H9 (cell line): ENCODE data around the gene MEIS2. TPM values are rescaled to one million over a fixed set of nuclear protein-coding genes. Genes with fewer than 3 reads are reported as not detected.

ENCODE experiments used
- DNase-seq: peaks from one replicate; pipeline ENCODE4 v3.0.0-alpha.2; 2017
- H2AFZ ChIP-seq: one replicate; pipeline ENCODE4 v1.6.1; 2013; ENCODE audit warnings: mild to moderate bottlenecking, low read length, control low read depth, moderate library complexity
- H2AK5ac ChIP-seq: 2 replicates; pipeline ENCODE4 v1.6.1; 2013; ENCODE audit warnings: low read length, control low read depth, mixed read lengths; ENCODE audit not compliant: insufficient read length
- H2BK120ac ChIP-seq: one replicate; pipeline ENCODE4 v1.6.1; 2013; ENCODE audit warnings: low read depth, mild to moderate bottlenecking, low read length, control low read depth, inconsistent platforms; ENCODE audit not compliant: poor library complexity, severe bottlenecking
- H2BK12ac ChIP-seq: 2 replicates; pipeline ENCODE4 v1.6.1; 2013; ENCODE audit warnings: low read length, control low read depth, mixed read lengths, low read depth; ENCODE audit not compliant: insufficient read length
- H2BK15ac ChIP-seq: 2 replicates; pipeline ENCODE4 v1.6.1; 2013; ENCODE audit warnings: low read depth, low read length, control low read depth
- H2BK20ac ChIP-seq: one replicate; pipeline ENCODE4 v1.6.1; 2013; ENCODE audit warnings: low read depth, mild to moderate bottlenecking, low read length, control low read depth, inconsistent platforms; ENCODE audit not compliant: poor library complexity, severe bottlenecking
- H2BK5ac ChIP-seq: 2 replicates; pipeline ENCODE4 v1.6.1; 2013; ENCODE audit warnings: low read length, control low read depth, mixed read lengths; ENCODE audit not compliant: insufficient read length
- H3K14ac ChIP-seq: 2 replicates; pipeline ENCODE4 v1.6.1; 2013; ENCODE audit warnings: low read length, control low read depth; ENCODE audit not compliant: insufficient read depth
- H3K18ac ChIP-seq: 2 replicates; pipeline ENCODE4 v1.6.1; 2013; ENCODE audit warnings: low read depth, mild to moderate bottlenecking, mixed read lengths, low read length, control low read depth; ENCODE audit not compliant: insufficient read length
- H3K23ac ChIP-seq: 2 replicates; pipeline ENCODE4 v1.6.1; 2013; ENCODE audit warnings: low read length, control low read depth, mixed read lengths, low read depth; ENCODE audit not compliant: insufficient read length
- H3K23me2 ChIP-seq: 2 replicates; pipeline ENCODE4 v1.6.1; 2013; ENCODE audit warnings: low read depth, mild to moderate bottlenecking, mixed read lengths, low read length, control low read depth; ENCODE audit not compliant: insufficient read length, poor library complexity, severe bottlenecking
- H3K27ac ChIP-seq: 2 replicates; pipeline ENCODE4 v1.5.1; 2013; ENCODE audit warnings: low read length, control low read depth, mixed read lengths, low read depth; ENCODE audit not compliant: insufficient read length
- H3K27me3 ChIP-seq: 2 replicates; pipeline ENCODE4 v1.6.1; 2013; ENCODE audit warnings: low read length, control low read depth, inconsistent platforms; ENCODE audit not compliant: insufficient read depth
- H3K4ac ChIP-seq: 2 replicates; pipeline ENCODE4 v1.6.1; 2013; ENCODE audit warnings: low read depth, mild to moderate bottlenecking, control low read depth, inconsistent platforms, low read length, moderate library complexity
- H3K4me1 ChIP-seq: 2 replicates; pipeline ENCODE4 v1.6.1; 2013; ENCODE audit warnings: low read length, control low read depth, inconsistent platforms; ENCODE audit not compliant: insufficient read depth
- H3K4me2 ChIP-seq: 2 replicates; pipeline ENCODE4 v1.6.1; 2013; ENCODE audit warnings: low read length, control low read depth, mixed read lengths; ENCODE audit not compliant: insufficient read length, insufficient read depth
- H3K56ac ChIP-seq: 2 replicates; pipeline ENCODE4 v1.6.1; 2013; ENCODE audit warnings: low read depth, mild to moderate bottlenecking, mixed read lengths, low read length, control low read depth; ENCODE audit not compliant: insufficient read length
- H3K79me1 ChIP-seq: 2 replicates; pipeline ENCODE4 v1.6.1; 2013; ENCODE audit warnings: low read depth, mild to moderate bottlenecking, moderate library complexity, low read length, control low read depth, inconsistent platforms; ENCODE audit not compliant: insufficient read depth, poor library complexity, severe bottlenecking
- H3K79me2 ChIP-seq: 2 replicates; pipeline ENCODE4 v1.6.1; 2013; ENCODE audit warnings: low read length, control low read depth, inconsistent platforms; ENCODE audit not compliant: insufficient read depth
- H3K9ac ChIP-seq: 2 replicates; pipeline ENCODE4 v1.6.1; 2013; ENCODE audit warnings: low read length, control low read depth, mixed read lengths; ENCODE audit not compliant: insufficient read length; ENCODE audit errors: extremely low read depth
- H3K9me3 ChIP-seq: one replicate; pipeline ENCODE4 v1.6.1; 2013; ENCODE audit warnings: low read depth, low read length, inconsistent platforms; ENCODE audit not compliant: control insufficient read depth
- H3T11ph ChIP-seq: one replicate; pipeline ENCODE4 v1.6.1; 2013; ENCODE audit warnings: mild to moderate bottlenecking, low read length, control low read depth, inconsistent platforms
- H4K20me1 ChIP-seq: one replicate; pipeline ENCODE4 v1.6.1; 2013; ENCODE audit not compliant: control insufficient read depth, insufficient read length, insufficient read depth
- H4K5ac ChIP-seq: 2 replicates; pipeline ENCODE4 v1.6.1; 2013; ENCODE audit warnings: low read depth, mild to moderate bottlenecking, mixed read lengths, low read length, control low read depth; ENCODE audit not compliant: insufficient read length
- H4K8ac ChIP-seq: replicated peaks from 2 replicates; pipeline ENCODE4 v1.6.1; 2013; ENCODE audit warnings: low read length, control low read depth, mixed read lengths, low read depth; ENCODE audit not compliant: insufficient read length
- H4K91ac ChIP-seq: 2 replicates; pipeline ENCODE4 v1.6.1; 2013; ENCODE audit warnings: low read depth, mild to moderate bottlenecking, moderate library complexity, mixed read lengths, low read length, control low read depth; ENCODE audit not compliant: insufficient read length
- H3K27ac Mint-ChIP-seq, 3 experiments: 2 replicates in 2 of 3; 3 replicates in 1 of 3; pipeline ENCODE4 v1.8.0; 2020 to 2021; ENCODE audit warnings: mixed read lengths in 3 of 3, mild to moderate bottlenecking in 1 of 3, moderate library complexity in 1 of 3
- H3K27me3 Mint-ChIP-seq: 2 replicates; pipeline ENCODE4 v1.8.0; 2021; ENCODE audit warnings: low read depth, mild to moderate bottlenecking, moderate library complexity, mixed read lengths
- H3K36me3 Mint-ChIP-seq, 3 experiments: 2 replicates in 2 of 3; 3 replicates in 1 of 3; pipeline ENCODE4 v1.8.0; 2020 to 2021; ENCODE audit warnings: low read depth in 3 of 3, mixed read lengths in 3 of 3; ENCODE audit not compliant: insufficient read depth in 1 of 3
- H3K4me1 Mint-ChIP-seq, 2 experiments: 2 replicates each; pipeline ENCODE4 v1.8.0; 2020; ENCODE audit warnings: mixed read lengths in 2 of 2
- H3K4me3 Mint-ChIP-seq, 2 experiments: 2 replicates in 1 of 2; 3 replicates in 1 of 2; pipeline ENCODE4 v1.8.0; 2020 to 2021; ENCODE audit warnings: mild to moderate bottlenecking in 2 of 2, mixed read lengths in 2 of 2, moderate library complexity in 1 of 2
- H3K9me3 Mint-ChIP-seq, 2 experiments: 2 replicates in 1 of 2; 3 replicates in 1 of 2; pipeline ENCODE4 v1.8.0; 2020; ENCODE audit warnings: mild to moderate bottlenecking in 2 of 2, mixed read lengths in 2 of 2, moderate library complexity in 1 of 2
- WGBS: extraction: QIAGEN DNeasy Blood & Tissue Kit; methylation state at CpG from one replicate; pipeline ENCODE4 v1.1.7; 2013; ENCODE audit warnings: missing lambda C conversion rate, low lambda C conversion rate, mixed read lengths; ENCODE audit not compliant: insufficient read length; ENCODE audit errors: extremely low coverage; 5-methylcytosine and 5-hydroxymethylcytosine counted together
- total RNA-seq: library from RNA; stranded (reverse); gene quantifications from 2 replicates; pipeline ENCODE4 v1.2.1, GENCODE V29; 2021
- TF ChIP-seq, protein P1 (sequence below): fragments of 200-600 bp; sonication (generic); conservative IDR thresholded peaks from 3 replicates; pipeline ENCODE4 v1.8.0; 2021; ENCODE audit warnings: antibody characterized with exemption, mild to moderate bottlenecking

The MEIS2 gene
- total RNA-seq, 1 experiment from 2014 or later: 0.35 TPM

DNA sequence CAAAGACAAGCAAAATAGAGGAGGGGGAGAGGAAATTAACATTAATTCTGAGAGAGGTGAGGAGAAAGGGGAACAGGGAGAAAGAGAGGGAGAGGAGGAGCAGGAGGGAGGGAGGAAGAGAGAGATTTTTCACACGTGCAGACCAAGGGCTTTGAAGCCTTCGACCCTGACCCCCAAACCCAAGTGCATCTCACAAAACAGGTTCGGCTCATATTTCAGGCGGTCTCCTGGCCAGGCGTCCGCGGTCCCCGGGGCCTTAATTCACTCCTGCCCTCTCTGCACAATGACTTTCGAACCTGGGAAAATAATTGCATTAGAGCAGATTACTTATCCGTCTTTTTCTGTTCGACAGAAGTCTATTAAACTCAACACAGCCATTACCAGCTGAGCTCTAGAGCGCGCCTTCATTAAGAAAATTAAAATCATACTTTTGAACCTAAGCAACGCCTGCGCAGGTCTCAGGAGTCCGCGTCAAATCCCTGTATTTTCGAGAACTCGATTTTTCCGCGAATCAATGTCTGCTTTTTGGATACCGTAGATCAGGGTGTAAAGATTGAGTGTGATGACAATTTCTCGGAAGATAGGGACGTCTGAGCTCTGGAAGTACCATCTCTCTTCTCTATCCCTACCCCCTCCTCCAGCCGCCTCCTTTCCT is 220.7 kb downstream of the MEIS2 start:
- Histone ChIP-seq H2BK15ac (no peak overlapping the region), H2AFZ (no peak overlapping the region), H3K27me3 (peaks cover 62% of the 10 kb centered on the region)

More for the DNA sequence above, 220.7 kb downstream of the MEIS2 start:
- Histone ChIP-seq H3K14ac (no peak overlapping the region), H3K23me2 (peaks cover 24% of the 10 kb centered on the region), H4K20me1 (no peaks in the 10 kb centered on the region), H3K79me2 (no peaks in the 10 kb centered on the region), H2BK120ac (no peak overlapping the region), H3K9me3 (no peaks in the 10 kb centered on the region), H3K4me2 (peak overlapping the region; percentile 47), H3K4ac (no peak overlapping the region), H3K27ac (no peak overlapping the region), H3K56ac (no peak overlapping the region), H2BK20ac (no peak overlapping the region), H2BK12ac (no peak overlapping the region), H3K4me1 (no peaks in the 10 kb centered on the region), H3T11ph (no peak overlapping the region), H3K23ac (no peak overlapping the region), H3K18ac (no peak overlapping the region), H2BK5ac (no peak overlapping the region), H4K8ac (no peak overlapping the region), H3K9ac (no peak overlapping the region), H2AK5ac (no peak overlapping the region), H4K5ac (no peak overlapping the region), H4K91ac (no peak overlapping the region), H3K79me1 (no peaks in the 10 kb centered on the region)
- peaks cover 100% of the 10 kb centered on the region for H3K27me3 Mint-ChIP-seq
- WGBS: no CpG with 5 or more reads among the region's 25 CpGs
- TF ChIP-seq, protein P1, sequence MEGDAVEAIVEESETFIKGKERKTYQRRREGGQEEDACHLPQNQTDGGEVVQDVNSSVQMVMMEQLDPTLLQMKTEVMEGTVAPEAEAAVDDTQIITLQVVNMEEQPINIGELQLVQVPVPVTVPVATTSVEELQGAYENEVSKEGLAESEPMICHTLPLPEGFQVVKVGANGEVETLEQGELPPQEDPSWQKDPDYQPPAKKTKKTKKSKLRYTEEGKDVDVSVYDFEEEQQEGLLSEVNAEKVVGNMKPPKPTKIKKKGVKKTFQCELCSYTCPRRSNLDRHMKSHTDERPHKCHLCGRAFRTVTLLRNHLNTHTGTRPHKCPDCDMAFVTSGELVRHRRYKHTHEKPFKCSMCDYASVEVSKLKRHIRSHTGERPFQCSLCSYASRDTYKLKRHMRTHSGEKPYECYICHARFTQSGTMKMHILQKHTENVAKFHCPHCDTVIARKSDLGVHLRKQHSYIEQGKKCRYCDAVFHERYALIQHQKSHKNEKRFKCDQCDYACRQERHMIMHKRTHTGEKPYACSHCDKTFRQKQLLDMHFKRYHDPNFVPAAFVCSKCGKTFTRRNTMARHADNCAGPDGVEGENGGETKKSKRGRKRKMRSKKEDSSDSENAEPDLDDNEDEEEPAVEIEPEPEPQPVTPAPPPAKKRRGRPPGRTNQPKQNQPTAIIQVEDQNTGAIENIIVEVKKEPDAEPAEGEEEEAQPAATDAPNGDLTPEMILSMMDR: no peak
- H3K4me1 Mint-ChIP-seq: peaks cover 49 to 68% of the 10 kb centered on the region in 2 experiments
- H3K36me3 Mint-ChIP-seq: no peaks in the 10 kb centered on the region
- peak overlapping the region; percentile 34 to 77; a peak in 4 of 5 replicates for H3K4me3 Mint-ChIP-seq
- H3K27ac Mint-ChIP-seq: no peak overlapping the region
- peak; percentile 36 for DNase-seq
- H3K9me3 Mint-ChIP-seq: peaks cover 2 to 4% of the 10 kb centered on the region in 2 experiments; a peak in 2 of 5 replicates
